ENCODE measurements around the gene PCDHGC3. TPM values are rescaled to one million over a fixed set of nuclear protein-coding genes. Genes with fewer than 3 reads are reported as not detected.
A peak's percentile ranks its signal among the peaks of the same experiment; 100 is the strongest.

Gene PCDHGC3
- total RNA-seq, 1 donor from 2014 or later: 51.4 TPM

DNA sequence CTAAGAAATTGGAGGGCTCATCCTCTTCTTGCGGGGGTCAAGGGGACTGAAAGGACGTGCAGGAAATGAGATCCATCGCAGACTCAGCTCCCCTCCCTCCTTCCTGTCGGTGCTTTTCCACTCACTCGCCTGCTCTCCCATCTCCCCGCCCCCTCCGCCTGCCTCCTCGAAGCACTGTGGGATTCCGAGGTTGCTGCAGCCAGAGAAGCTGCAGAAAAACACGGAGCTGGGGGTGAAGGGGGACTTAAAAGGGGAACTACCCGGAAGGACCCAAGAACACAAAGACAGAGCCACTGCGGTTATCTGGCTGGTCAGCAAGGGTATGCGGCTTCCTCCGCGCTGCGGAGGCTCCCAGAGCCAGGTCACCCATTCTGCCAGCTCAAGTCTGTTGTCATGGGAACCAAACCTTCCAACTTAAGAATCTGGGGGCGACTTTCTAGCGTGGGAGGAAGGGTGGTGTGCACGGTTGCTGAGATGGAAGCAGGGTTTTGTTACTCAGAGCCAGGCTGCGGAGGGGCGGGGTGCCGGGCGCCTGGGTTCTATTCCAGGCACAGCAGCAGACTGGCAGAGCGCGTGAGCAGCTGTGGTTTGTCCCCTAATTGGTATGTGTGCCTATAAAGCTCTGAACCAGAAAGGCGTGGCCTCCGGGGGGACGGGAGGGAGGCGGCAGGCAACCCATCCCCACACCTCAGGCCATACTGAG is 38.0 kb downstream of the PCDHGC3 start:
- Histone ChIP-seq H3K36me3 (peaks cover 0 to 18% of the 10 kb centered on the region in 2 donors), H3K27me3 (no peaks in the 10 kb centered on the region), H3K4me1 (peaks cover 27 to 38% of the 10 kb centered on the region in 2 donors), H3K27ac (peak overlapping the region; percentile 98 to 99), H3K4me3 (peak overlapping the region; percentile 52 to 78), H3K9me3 (no peaks in the 10 kb centered on the region)
- TF ChIP-seq, protein P1, sequence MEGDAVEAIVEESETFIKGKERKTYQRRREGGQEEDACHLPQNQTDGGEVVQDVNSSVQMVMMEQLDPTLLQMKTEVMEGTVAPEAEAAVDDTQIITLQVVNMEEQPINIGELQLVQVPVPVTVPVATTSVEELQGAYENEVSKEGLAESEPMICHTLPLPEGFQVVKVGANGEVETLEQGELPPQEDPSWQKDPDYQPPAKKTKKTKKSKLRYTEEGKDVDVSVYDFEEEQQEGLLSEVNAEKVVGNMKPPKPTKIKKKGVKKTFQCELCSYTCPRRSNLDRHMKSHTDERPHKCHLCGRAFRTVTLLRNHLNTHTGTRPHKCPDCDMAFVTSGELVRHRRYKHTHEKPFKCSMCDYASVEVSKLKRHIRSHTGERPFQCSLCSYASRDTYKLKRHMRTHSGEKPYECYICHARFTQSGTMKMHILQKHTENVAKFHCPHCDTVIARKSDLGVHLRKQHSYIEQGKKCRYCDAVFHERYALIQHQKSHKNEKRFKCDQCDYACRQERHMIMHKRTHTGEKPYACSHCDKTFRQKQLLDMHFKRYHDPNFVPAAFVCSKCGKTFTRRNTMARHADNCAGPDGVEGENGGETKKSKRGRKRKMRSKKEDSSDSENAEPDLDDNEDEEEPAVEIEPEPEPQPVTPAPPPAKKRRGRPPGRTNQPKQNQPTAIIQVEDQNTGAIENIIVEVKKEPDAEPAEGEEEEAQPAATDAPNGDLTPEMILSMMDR (IDR thresholded peaks at IDR 0.05): no peak
- peak; percentile 82 to 94 for DNase-seq (ENCODE audit: low spot score in 2 of 2)
- intact Hi-C loops (cut with DNase I): loop anchor here (1.0 to 5.0 kb wide), 2 partner anchors 11 to 1639 kb away; no protein-coding TSS in a partner anchor

DNA sequence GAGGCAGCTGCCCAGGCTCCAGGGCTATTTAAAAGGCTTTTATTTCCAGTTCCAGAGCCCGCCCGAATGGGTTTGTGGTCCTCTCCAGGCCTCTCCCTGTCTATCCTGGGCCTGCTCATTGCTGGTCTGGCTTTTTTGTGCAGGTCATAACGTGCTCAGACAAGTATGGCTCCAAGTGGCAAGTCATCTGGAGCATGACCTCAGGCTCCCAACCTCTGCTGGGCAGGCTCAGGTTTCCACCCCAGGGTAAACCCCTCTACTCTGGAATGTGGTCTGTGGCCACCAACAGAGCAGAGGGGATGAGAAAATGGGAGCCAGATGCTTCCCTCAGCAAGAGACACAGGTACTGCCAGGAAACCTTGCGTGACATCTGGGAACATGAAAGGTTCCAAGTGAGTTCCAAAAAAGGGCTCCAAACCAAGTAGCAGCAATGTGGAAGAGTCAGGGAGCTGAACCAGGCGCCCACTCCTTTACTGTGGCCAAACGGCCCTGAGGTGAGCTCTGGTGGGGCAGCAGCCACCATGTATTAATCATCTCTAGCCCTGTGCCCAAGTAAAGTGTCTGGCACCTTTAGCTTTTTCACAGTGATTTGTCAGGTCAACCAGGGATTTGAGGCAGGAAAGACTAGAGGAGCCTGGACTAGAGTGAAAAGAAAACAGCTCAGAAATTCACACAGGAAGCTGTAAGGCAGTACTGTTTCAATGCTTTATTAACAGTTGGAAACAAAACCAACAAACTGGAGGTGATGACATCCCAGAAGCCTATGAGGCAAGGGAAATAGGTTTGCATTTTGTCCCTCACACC is 38.8 kb downstream of the PCDHGC3 start:
- peak in 1 of 2 donors; percentile 74 for DNase-seq (ENCODE audit: low spot score in 2 of 2)
- intact Hi-C loops (cut with DNase I): loop anchor here (5.0 kb wide), 1 partner anchor 1638 kb away; no protein-coding TSS in a partner anchor
- peak overlapping the region; percentile 98 to 99 for H3K27ac ChIP-seq

DNA sequence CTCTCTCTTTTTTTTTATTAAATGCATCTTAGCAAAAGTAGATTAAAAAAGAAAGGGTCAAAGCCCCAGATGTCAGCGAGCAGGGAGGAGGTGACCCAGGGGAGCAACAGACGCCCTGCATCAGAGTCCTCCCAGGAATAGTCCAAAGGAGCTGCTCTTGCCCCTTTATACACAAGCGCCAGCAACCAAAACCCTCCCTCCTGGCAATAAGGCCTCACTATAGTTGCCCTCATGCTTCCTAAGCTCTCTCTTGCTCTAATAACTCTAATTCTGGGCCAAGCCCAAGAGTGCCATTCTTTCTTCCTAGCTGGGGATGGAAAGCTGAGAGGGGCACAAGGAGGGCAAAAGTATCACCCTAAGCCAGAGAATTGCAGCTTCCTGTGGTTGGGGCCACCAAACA is 39.4 kb downstream of the PCDHGC3 start:
- TF ChIP-seq, protein P1 (IDR thresholded peaks at IDR 0.05): no peak
- no peak for DNase-seq (ENCODE audit: low spot score in 2 of 2)
- peak overlapping the region; percentile 98 to 99 for H3K27ac ChIP-seq
- intact Hi-C loops (cut with DNase I): no loop called here
- peaks cover 21 to 28% of the 10 kb centered on the region in 2 donors for H3K4me1 ChIP-seq
- H3K36me3 ChIP-seq: peaks cover 0 to 25% of the 10 kb centered on the region in 2 donors
- no peak overlapping the region for H3K4me3 ChIP-seq
- H3K9me3 ChIP-seq: no peaks in the 10 kb centered on the region
- H3K27me3 ChIP-seq: no peaks in the 10 kb centered on the region

More for the DNA sequence above, 38.8 kb downstream of the PCDHGC3 start:
- Histone ChIP-seq H3K36me3 (peaks cover 0 to 25% of the 10 kb centered on the region in 2 donors), H3K4me1 (peaks cover 22 to 33% of the 10 kb centered on the region in 2 donors), H3K27me3 (no peaks in the 10 kb centered on the region), H3K9me3 (no peaks in the 10 kb centered on the region), H3K4me3 (peak overlapping the region; percentile 52 to 78)
- TF ChIP-seq, protein P1 (IDR thresholded peaks at IDR 0.05): no peak

DNA sequence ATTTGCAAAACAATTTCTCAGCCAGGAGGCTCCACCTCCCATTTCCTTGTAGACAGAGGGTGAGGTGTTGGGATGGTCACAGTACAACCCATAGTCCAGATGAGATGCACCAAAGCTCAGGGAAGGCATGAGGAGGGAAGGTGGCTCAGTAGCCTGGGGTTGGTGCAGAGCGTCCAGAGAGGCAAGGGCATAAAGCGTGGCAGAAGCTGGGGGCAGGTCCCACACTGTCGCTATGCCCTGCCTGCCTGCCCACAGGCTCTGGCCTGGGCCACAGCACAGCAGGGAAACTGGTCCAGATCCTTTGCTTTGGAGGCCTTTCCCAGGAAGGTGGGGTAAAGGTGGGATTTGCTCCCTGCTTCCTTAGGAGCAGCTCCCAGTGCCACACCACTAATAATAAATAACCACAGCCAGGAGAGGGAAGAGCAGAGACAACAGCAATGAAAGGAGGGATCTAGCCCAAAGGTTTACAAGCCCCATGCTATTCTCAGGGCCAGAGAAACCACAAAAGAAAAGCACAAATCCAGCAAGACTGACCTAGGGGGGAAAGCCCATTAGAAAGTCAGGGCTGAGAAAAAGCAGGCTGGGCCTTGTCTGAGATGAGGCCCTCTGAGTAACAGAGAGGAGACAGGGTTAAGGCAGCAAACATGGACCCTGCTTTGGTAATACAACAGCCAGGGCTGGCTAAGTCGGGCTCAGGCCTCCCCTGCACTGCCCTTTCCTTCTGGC is 40.3 kb downstream of the PCDHGC3 start:
- peaks cover 21 to 32% of the 10 kb centered on the region in 2 donors for H3K4me1 ChIP-seq
- intact Hi-C loops (cut with DNase I): no loop called here
- TF ChIP-seq, protein P1 (IDR thresholded peaks at IDR 0.05): no peak

DNA sequence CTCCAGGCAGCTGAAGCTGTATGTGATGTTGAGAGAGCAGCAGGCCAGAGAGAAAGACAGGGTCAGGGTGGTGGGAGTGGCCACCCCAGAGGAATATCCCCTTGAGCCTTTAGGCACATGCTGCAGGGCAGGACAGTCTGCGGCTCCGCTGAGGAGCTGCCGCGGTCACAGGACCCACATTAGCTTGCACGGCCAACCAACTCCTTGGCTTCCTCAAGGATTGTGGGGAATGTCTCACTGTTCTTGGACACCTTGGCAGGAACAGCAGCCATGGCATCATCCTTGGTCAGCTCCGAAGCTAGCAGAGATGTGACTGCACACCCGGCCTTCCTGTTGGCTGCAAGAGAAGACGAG is 40.9 kb downstream of the PCDHGC3 start:
- TF ChIP-seq, protein P1 (IDR thresholded peaks at IDR 0.05): no peak
- Histone ChIP-seq H3K9me3 (no peaks in the 10 kb centered on the region), H3K27ac (peak overlapping the region; percentile 98 to 99), H3K36me3 (peaks cover 0 to 24% of the 10 kb centered on the region in 2 donors), H3K4me3 (no peak overlapping the region), H3K4me1 (peaks cover 24 to 36% of the 10 kb centered on the region in 2 donors), H3K27me3 (no peaks in the 10 kb centered on the region)
- intact Hi-C loops (cut with DNase I): no loop called here
- DNase-seq (ENCODE audit: low spot score in 2 of 2): peak in 1 of 2 donors; percentile 77

More for the DNA sequence above, 40.3 kb downstream of the PCDHGC3 start:
- no peak overlapping the region for H3K4me3 ChIP-seq
- peak overlapping the region; percentile 98 to 99 for H3K27ac ChIP-seq
- no peaks in the 10 kb centered on the region for H3K27me3 ChIP-seq
- H3K9me3 ChIP-seq: no peaks in the 10 kb centered on the region
- H3K36me3 ChIP-seq: peaks cover 0 to 30% of the 10 kb centered on the region in 2 donors
- no peak for DNase-seq (ENCODE audit: low spot score in 2 of 2)
